ENCODE data around the gene SAMD5.

The SAMD5 gene

GRCh38 chr6:147566244-147566898, 57.9 kb downstream of the SAMD5 start:
- no peak for DNase-seq (ENCODE audit: low read depth in 2 of 2)

GRCh38 chr6:147567141-147567805, 58.8 kb downstream of the SAMD5 start:
- DNase-seq (ENCODE audit: low read depth in 2 of 2), result no peak

- no peak for DNase-seq (ENCODE audit: low read depth in 2 of 2)
These were observed 61.3 kb downstream of the SAMD5 start for GRCh38 chr6:147569788-147570187.

GRCh38 chr6:147570681-147571080, 62.2 kb downstream of the SAMD5 start:
- DNase-seq (ENCODE audit: low read depth in 2 of 2), result no peak

DNA sequence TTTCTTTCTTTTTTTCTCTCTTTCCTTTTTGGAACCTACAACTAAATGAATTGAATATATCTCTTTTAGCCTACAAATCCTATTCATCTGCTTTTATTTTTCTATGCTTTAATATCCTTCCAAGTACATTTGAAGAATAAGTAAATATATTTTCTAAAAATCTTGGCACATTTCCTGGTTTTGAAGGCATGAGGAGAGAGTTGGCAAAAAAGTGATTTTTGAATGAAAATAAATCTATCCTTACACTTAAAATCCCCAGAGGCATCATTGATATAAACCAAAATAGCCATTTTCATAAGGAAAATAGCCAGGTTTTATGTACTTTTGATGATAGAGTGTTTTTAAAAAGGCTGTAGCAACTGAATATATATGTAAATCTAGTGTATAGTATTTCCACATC, 69.0 kb downstream of the SAMD5 start:
- no peak for DNase-seq (ENCODE audit: low read depth in 2 of 2)

DNA sequence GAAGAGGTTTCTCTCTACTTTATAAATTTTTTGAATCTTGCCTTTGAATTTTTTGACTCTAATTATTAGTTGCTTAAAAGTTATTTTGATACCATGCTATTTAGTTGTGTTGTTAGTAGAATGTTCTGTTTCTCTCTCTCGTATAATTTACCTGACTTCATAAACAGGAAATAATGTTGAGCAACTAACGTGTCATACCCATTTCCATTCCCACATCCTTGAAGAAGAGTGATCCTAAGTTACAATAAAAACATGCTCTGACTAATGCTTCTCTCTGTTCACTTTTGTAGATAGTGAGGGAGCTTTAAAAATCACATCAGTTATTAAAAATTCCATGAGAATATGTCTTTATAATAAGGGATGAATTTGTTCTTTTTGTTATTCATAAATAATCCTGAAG, 69.7 kb downstream of the SAMD5 start:
- DNase-seq (ENCODE audit: low read depth in 2 of 2), result no peak

- DNase-seq (ENCODE audit: low read depth in 2 of 2), result no peak
These were observed 70.4 kb downstream of the SAMD5 start for GRCh38 chr6:147578883-147579282.

DNA sequence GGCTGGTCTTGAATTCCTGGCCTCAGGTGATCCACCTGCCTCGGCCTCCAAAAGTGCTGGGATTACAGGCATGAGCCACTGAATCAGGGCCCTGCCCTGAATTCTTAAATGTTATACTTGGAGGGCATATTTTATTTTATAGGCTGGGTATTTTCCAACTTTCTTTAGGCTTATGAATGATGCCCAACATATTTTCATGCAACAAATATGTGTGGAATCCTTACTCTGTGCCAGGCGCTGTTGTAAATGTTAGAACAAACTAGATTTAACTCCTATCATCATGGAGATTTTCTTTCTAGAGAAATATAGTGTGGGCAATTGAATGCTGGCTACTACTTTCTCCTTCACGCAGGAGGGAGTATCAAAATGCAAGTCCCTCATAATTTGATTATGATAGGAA, 71.2 kb downstream of the SAMD5 start:
- no peak for DNase-seq (ENCODE audit: low read depth in 2 of 2)

DNA sequence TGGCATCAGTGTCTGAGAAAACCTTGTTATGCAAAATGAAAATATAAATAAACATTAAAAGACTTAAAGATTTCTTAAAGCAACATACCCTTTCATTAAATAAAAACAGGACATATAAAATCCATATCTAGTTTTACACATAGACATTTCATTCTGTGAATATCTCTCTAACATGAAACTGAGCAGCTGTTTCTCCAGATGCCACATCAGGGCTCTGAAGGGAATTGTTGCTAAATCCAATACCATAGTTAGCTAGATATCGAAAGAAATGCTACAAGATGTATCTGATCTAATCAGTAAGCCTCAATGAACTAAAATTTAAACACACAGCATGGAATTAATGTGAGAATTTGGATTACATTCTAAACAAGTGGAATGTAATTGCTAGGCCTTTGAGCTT, 74.5 kb downstream of the SAMD5 start:
- DNase-seq (ENCODE audit: low read depth in 2 of 2), result no peak

GRCh38 chr6:147585256-147585655, 76.8 kb downstream of the SAMD5 start:
- no peak for DNase-seq (ENCODE audit: low read depth in 2 of 2)

DNA sequence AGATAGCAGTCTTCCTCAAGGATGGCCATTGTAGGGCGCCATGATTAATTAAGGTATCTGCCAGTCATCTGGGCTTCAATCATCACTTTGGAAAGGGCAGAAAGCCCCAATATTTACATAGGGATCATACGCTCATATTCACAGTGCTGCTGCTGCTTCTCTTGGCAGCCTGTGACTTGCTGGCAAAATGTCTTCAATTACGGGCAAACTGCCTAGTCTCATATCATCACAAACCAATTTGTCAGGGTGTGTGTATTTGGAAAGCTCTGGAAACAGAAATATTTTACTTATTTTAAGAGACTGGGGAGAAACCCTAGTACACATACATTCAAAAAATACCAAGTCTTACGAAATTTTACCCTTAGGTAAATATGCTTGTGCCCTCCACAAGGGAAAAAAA, 77.6 kb downstream of the SAMD5 start:
- DNase-seq (ENCODE audit: low read depth in 2 of 2), result no peak

GRCh38 chr6:147587907-147588306, 79.4 kb downstream of the SAMD5 start:
- DNase-seq (ENCODE audit: low read depth in 2 of 2), result no peak

DNA sequence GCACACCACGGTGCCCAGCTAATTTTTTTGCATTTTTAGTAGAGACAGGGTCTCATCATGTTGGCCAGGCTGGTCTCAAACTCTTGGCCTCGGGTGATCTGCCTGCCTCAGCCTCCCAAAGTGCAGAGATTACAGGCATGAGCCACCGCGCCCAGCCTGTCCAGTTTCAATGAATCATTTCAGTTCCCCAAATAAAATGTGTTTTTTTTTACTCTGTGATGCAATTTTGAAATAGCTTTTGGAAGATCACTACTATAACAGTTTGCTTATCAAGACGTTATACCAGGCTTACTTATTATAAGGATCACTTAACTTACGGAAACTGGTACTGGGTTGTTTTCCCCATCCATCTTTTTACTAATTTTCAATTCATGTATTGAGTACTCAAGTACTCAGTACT, 80.0 kb downstream of the SAMD5 start:
- DNase-seq (ENCODE audit: low read depth in 2 of 2), result no peak

DNA sequence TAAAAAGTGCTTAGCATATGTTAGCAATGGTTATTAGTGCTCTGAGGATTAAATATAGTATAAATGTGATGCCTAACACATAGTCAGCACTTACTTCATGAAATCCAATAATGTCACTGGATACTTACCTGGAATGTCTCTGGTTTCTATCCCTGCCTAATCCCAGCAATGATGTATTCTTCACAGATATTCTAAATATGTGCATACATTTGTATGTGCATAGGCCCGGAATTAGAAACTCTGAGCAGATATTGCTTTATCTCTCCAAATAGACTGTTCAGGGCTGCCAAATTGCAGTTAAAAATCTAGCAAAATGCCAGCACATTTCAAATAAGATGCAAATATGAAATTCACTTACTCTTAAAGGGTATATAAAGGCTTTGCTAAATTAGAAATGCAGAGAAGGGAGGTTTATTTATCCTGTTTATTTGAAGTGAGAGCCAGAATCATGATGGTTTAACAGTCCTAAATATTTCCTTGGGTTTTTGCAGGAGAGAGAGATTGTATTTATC, 81.3 kb downstream of the SAMD5 start:
- DNase-seq (ENCODE audit: low read depth in 2 of 2), result no peak

DNA sequence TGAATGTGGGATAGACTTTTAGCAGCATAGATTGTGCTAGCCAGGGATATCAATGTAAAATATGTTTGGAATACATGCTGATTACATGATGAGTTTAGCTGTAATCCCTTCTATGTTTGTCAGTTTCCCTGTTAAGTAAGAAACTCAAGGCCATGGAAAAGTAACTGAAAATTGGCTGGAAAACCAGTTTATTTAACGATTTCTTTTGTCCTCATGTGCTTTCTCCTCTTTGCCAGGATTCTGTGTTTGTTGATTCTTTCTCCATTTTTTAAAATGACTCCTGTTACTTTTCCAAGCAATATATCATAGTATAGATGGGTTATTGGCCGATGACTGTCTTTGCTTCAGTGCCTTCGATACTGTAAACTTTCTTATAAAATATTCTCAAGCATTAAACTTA, 87.5 kb downstream of the SAMD5 start:
- DNase-seq (ENCODE audit: low read depth in 2 of 2), result no peak

GRCh38 chr6:147603392-147604081, 95.0 kb downstream of the SAMD5 start:
- no peak for DNase-seq (ENCODE audit: low read depth in 2 of 2)

DNA sequence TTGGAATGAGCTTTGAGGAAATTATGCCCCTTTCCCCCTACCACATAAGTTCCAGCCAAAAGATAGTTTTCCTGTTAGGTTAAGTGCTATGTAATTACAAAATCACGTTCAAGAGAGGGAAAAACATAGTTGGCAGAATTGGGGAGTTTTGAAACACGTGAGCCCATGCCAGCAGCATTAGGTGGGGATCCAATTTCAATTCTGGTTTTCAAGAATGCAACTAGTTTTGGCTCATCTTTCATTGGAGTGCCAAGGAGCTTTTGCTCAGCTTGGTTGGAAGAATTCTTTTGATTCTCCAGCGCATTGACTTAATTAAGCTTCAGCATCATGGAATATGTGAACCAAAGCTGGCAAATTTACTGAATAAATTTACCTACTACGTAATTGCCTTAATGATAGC, 95.9 kb downstream of the SAMD5 start:
- no peak for DNase-seq (ENCODE audit: low read depth in 2 of 2)

DNA sequence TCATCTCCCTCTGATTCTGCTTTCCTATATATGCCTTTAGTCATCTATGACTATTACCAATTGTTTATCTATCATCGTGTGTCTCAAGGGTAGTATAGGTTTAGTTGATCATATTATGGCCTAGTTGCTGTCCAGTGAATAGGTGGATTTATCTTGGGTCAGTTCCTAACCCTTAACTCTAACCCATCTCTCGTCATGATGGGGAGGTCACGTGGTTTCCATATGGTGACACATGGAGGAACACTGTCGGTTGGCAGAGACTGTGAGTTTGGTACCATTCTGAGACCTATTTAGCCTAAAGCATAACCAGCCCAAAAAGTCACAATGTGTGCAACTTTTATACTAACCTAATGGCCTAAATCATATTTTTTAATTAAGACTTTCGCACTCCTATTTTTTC, 103.5 kb downstream of the SAMD5 start:
- DNase-seq (ENCODE audit: low read depth in 2 of 2), result no peak

DNA sequence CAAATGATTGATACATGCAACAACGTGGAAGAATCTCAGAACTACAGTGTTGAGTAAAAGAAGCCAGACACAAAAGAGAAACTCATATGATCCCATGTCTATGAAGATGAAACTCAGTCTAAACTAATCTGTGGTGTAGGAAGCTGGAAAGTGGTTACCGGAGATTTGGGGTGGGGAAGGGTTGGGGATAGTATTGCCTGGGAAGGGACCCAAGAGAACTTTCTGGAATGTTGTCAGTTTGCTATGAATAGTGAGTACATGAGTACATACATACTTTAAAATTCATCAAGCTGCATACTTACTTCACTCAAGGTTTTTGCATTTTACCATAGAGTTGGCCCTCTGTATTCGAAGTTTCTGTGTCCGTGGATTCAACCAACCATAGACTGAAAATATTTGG, 106.0 kb downstream of the SAMD5 start:
- DNase-seq (ENCODE audit: low read depth in 2 of 2), result no peak

DNA sequence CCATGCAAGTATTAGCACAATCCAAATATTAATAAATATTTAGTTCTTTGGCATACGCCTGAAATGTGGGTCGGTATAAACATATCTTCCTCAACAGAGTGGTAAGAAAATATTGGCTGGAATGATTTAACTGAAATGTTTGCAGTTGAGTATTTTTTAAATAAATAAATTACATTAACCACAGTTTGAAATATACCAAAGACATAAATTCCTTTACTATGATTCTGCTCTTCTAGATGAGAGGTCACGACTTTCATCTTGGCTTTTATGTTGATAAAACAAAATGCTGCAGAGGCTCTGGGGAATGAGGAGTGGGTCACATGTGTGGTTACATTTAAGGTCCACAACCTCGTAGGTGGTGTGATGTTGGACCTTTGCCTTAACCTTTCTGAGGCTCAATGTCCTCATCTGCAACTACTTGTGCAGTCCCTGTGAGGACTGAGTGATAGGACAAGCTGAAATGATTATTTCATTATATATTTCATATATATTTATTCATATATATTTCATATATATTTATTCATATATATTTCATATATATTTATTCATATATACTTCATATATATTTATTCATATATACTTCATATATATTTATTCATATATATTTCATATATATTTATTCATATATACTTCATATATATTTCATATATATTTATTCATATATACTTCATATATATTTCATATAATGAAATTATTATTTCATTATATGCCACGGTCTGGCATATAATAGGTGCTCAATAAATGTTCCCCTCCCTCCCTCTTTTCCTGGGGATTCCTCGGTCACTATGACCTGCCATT, 107.4 kb downstream of the SAMD5 start:
- no peak for DNase-seq (ENCODE audit: low read depth in 2 of 2)

- no peak for DNase-seq (ENCODE audit: low read depth in 2 of 2)
These were observed 108.9 kb downstream of the SAMD5 start for GRCh38 chr6:147617366-147617765.

- no peak for DNase-seq (ENCODE audit: low read depth in 2 of 2)
These were observed 110.0 kb downstream of the SAMD5 start for GRCh38 chr6:147618457-147618856.
